Pancreas (tissue), 10 donors: ENCODE data around the gene IFI30. TPM values are rescaled to one million over a fixed set of nuclear protein-coding genes. Genes with fewer than 3 reads are reported as not detected.
A peak's percentile ranks its signal among the peaks of the same experiment; 100 is the strongest.

Experiments used
- ATAC-seq, 4 donors: fragments of 200-7000 bp; cut with Tn5 transposase; one replicate each; pipeline versions ENCODE4 v1.8.0 to v1.9.1; 2020; ENCODE audit warnings: mild to moderate bottlenecking in 4 of 4, moderate library complexity in 4 of 4
- DNase-seq, 6 donors: peaks; one replicate each; pipeline ENCODE4 v3.0.0-alpha.2; 2020
- FAIRE-seq: peaks from 2 replicates; lab custom pipeline; 2012; peaks lifted over from hg19 to GRCh38; lab: Jason Lieb, UNC
- H3K27ac ChIP-seq, 4 donors: fragments of 200-600 bp; sonication (generic); 1 replicate in 3 of 4; 2 replicates in 1 of 4; pipeline versions ENCODE4 v1.5.0 to v1.8.0; 2020
- H3K27me3 ChIP-seq, 4 donors: fragments of 200-600 bp; one replicate each; pipeline ENCODE4 v1.8.0; 2021
- H3K36me3 ChIP-seq, 3 donors: fragments of 200-600 bp; sonication (generic) in 1 of 3; one replicate each; pipeline versions ENCODE4 v1.5.0 to v1.8.0; 2020 to 2021
- H3K4me1 ChIP-seq, 3 donors: fragments of 200-600 bp; one replicate each; pipeline ENCODE4 v1.8.0; 2021
- H3K4me3 ChIP-seq, 4 donors: fragments of 200-600 bp; sonication (generic) in 2 of 4; one replicate each; pipeline versions ENCODE4 v1.5.0 to v1.8.0; 2020 to 2021
- H3K9me3 ChIP-seq, 4 donors: fragments of 200-600 bp; one replicate each; pipeline ENCODE4 v1.8.0; 2021
- WGBS, 2 donors: extraction: QIAGEN DNeasy Blood & Tissue Kit; methylation state at CpG; one replicate each; pipeline ENCODE4 v1.1.7; 2013; 5-methylcytosine and 5-hydroxymethylcytosine counted together
- intact Hi-C, 3 donors: fragments of 100-400 bp; cut with DNase I; formaldehyde crosslinking; loops; one replicate each; pipeline versions ENCODE4 v1.11.1 to v1.14.2; 2022
- polyA plus RNA-seq, 2 donors: library from polyadenylated mRNA; stranded (reverse); fragments of 200-250 nt; gene quantifications; one replicate each; pipeline ENCODE4 v1.2.3, GENCODE V29; 2013
- total RNA-seq, 6 donors: library from RNA; stranded (reverse); fragmentation: NEBNext Ultra II Directional in 4 of 6; extraction: Animal tissue kit (Norgen Biotek cat#: 25700) in 4 of 6; gene quantifications; one replicate each; pipeline versions ENCODE4 v1.2.1 to v1.2.4, GENCODE V29; 2021 to 2023
- TF ChIP-seq, protein P1 (sequence below), 4 donors: fragments of 200-600 bp; sonication (generic) in 3 of 4; IDR thresholded peaks; one replicate each; pipeline versions ENCODE4 v1.5.0 to v1.8.0; 2021; ENCODE audit warnings: antibody characterized with exemption in 4 of 4
- donor health status: healthy with polysubstance abuse.
- donor health status: DM: no; HTN: no; CAD: no; lungs with moderate emphysema.
- donor health status: DM: no; HTN: no; CAD: no.
- donor health status: control.
- donor health status: control.
- donor health status: Bipolar disorder and iron deficiency.
- donor health status: DM: yes; HTN: yes; CAD: no.
- donor health status: DM: no; HTN: no; CAD: no.
- donor health status: DM: no; HTN: no; CAD: no.
- donor health status: DM: yes; HTN: yes; CAD: no.

Gene IFI30
- total and polyA plus RNA-seq, 8 donors: 12.2 to 108 (median 21.8) TPM

DNA sequence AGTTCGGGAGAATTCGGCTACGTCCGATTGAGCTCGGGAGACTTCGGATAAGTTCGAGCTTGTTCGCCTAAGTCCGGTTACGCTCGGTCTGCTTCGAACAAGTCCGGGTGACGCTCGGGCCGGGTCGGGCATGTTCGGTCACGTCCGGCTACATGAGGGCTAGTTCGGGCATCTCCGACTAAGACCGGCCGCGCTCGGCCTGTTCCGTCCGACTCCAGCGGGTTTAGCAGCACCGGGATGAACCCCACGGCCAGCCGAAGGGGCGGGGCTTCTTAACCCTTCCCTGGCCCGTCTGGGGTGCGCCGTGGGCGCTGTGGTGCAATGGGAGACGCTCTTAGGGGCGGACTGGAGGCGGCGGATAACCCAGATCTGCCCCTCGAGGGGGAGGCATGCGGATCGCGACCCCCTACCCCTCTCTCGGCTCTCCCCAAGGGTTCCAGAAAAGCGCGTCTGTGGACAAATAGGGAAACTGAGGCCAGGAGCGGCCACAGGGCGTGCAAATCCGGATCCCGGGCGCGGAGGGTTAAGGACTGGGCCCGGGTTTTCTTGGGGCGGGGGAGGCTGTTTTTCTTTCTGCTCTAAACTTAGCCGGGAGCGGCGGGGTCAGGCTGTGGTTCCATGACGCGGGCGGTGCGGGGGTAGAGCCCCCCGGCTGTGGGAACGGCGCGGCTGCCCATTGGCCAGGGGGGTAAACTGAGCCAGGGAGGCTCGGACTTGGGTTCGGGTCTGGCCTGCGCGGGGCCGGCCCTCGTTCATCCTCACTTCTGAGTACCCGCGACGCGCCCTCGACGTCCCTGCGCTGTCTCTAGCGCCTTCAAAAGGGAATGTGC is 51.1 kb downstream of the IFI30 start:
- Histone ChIP-seq H3K36me3 (no peaks in the 10 kb centered on the region), H3K27ac (no peak overlapping the region), H3K4me3 (peak overlapping the region in 3 of 4 donors; percentile 26 to 43 (median 29)), H3K4me1 (peaks cover 0 to 4% (median 4%) of the 10 kb centered on the region in 3 donors), H3K27me3 (no peaks in the 10 kb centered on the region), H3K9me3 (no peaks in the 10 kb centered on the region)
- intact Hi-C loops: no loop called here
- peak; percentile 99 for ATAC-seq
- TF ChIP-seq, protein P1, sequence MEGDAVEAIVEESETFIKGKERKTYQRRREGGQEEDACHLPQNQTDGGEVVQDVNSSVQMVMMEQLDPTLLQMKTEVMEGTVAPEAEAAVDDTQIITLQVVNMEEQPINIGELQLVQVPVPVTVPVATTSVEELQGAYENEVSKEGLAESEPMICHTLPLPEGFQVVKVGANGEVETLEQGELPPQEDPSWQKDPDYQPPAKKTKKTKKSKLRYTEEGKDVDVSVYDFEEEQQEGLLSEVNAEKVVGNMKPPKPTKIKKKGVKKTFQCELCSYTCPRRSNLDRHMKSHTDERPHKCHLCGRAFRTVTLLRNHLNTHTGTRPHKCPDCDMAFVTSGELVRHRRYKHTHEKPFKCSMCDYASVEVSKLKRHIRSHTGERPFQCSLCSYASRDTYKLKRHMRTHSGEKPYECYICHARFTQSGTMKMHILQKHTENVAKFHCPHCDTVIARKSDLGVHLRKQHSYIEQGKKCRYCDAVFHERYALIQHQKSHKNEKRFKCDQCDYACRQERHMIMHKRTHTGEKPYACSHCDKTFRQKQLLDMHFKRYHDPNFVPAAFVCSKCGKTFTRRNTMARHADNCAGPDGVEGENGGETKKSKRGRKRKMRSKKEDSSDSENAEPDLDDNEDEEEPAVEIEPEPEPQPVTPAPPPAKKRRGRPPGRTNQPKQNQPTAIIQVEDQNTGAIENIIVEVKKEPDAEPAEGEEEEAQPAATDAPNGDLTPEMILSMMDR (IDR thresholded peaks at IDR 0.05): no peak
- peak; percentile 94 to 100 (median 98) for DNase-seq
- 1 to 2% methylated on average over 81 of the region's 81 CpGs for WGBS, 2 donors
- peak; percentile 91 for FAIRE-seq

DNA sequence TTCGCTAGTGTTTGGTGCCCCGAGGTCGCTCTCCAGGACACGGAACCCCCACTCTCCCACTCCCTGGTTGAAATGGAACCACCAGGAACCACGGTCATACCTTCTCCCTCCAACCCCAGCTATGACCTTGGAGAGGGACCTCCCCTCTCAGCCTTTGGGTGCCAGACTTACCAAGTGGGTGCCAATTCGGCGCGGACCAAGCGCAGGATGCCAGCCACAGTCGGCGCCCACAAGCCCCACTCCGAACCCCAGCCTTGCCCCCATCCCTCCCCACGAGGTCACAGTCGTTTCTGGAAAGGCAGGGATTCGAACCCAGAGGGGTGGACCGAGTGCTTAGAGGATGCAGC is 51.7 kb downstream of the IFI30 start:
- ATAC-seq (no peak), DNase-seq (peak in 1 of 6 donors; percentile 70), FAIRE-seq (no peak)
- whole genome bisulfite sequencing, 2 donors: 12 to 17% methylated on average over 16 of the region's 16 CpGs
- Histone ChIP-seq H3K27ac (no peak overlapping the region), H3K4me1 (peaks cover 0 to 4% (median 4%) of the 10 kb centered on the region in 3 donors), H3K9me3 (no peaks in the 10 kb centered on the region), H3K36me3 (no peaks in the 10 kb centered on the region), H3K27me3 (no peaks in the 10 kb centered on the region), H3K4me3 (no peak overlapping the region)
- TF ChIP-seq, protein P1 (IDR thresholded peaks at IDR 0.05): no peak
- intact Hi-C loops: no loop called here

DNA sequence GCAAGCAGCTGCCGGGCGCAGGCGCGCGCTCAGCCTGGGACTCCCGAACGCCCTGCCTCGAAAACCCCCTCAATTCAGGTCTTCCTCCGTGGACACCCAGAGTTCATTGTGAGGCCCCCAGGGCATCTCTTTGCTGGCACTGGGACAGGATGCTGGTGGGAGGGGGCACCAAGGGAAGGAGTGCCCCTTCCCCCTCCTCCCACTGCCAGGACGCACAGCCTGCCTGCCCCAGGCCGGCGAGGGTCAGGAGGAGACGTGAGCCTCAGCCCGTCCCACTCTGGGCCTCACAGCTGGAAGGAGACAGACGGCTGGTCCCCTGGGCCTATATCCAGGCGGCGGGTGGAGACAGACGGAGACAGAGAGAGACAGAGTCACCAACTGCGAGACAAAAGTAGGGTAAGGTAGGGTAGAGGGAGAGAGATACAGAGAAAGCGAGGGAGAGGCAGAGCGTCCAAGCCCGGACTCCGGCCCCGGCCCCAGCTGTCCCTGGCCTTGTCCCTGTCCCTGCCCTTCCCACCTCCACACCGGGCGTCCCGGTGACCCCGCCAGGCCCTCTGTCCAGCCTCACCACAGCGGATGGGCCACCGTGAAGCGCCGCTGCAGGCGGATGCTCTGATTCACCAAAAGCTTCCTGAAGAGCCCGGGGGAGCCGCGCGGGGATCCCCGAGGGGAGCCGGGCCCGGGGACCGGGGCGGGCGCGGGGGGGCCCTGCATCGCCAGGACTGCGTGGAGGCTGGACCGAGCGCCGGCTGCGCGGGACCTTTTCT is 52.3 kb downstream of the IFI30 start, which contains the start of gene PDE4C:
TSS of gene PDE4C (minus strand) at position 737 of the 767 bp plus-strand sequence. CDS start at position 714, 23 bp downstream.
- Histone ChIP-seq H3K36me3 (no peaks in the 10 kb centered on the region), H3K4me3 (no peak within 1 kb of the TSS), H3K9me3 (no peaks in the 10 kb centered on the region), H3K27ac (peak within 1 kb of the TSS in 1 of 4 donors; percentile 12), H3K4me1 (peaks cover 0 to 4% (median 4%) of the 10 kb centered on the region in 3 donors), H3K27me3 (no peaks in the 10 kb centered on the region)
- TF ChIP-seq, protein P1 (IDR thresholded peaks at IDR 0.05): no peak
- ATAC-seq: no peak
- 8 to 10% methylated on average over 37 to 51 of the region's 51 CpGs for WGBS, 2 donors
- DNase-seq: peak in 1 of 6 donors; percentile 78
- FAIRE-seq: no peak
- intact Hi-C loops: no loop called here

DNA sequence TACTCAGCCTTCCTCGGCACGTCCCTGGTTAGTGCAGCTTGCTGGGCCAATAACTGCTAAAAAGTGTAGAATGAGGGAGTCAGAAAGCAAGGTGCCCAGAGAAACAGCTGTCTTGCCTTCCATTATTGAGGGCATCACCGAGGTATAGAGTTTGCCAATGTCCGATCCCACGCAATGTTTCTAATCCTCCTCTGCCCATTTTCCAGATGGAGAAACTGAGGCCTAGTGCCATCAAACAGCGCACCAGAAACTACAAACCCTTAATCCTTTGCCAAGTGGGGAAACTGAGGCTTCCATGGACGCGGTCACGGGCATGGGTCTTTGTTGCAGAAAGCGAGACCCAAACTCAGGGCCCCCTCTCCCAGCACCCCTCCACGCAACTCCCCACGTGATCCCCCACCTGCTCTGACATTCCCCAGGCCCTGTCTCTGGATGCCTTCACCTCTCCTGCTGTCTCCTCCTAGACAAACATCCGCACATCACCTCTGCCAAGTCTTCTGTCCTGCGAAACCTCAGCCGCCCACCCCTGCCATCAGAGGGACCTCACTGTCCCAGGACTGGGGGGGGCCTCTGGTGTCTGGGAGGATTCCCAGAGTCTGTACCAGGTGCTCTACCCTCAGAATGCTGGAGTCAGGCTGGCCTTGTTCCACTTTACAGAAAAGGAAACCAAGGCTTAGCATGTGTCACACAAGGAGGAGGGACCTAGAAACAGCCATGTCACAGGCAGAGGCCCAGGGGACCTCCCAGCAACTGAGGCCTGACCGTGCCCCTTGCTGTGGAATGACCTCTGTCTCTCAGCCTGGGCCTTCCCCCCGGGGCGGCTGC is 53.6 kb downstream of the IFI30 start:
- 77 to 83% methylated on average over 18 of the region's 18 CpGs for WGBS, 2 donors

More for the DNA sequence above, 53.6 kb downstream of the IFI30 start:
- TF ChIP-seq, protein P1 (IDR thresholded peaks at IDR 0.05): no peak
- FAIRE-seq (no peak), ATAC-seq (no peak), DNase-seq (no peak)
- no peak overlapping the region for H3K4me3 ChIP-seq
- intact Hi-C loops: no loop called here
- peaks cover 0 to 4% (median 4%) of the 10 kb centered on the region in 3 donors for H3K4me1 ChIP-seq
- H3K36me3 ChIP-seq: no peaks in the 10 kb centered on the region
- H3K27ac ChIP-seq: no peak overlapping the region
- no peaks in the 10 kb centered on the region for H3K9me3 ChIP-seq
- H3K27me3 ChIP-seq: no peaks in the 10 kb centered on the region

Other genes starting within 250 kb of the IFI30 start
- 10 to 100 TPM; 15.0 to 35.5 (median 28.9) TPM for gene CCDC124, start 240.8 kb upstream of the IFI30 start, total RNA-seq
- gene CCDC124, start 240.8 kb upstream of the IFI30 start, polyA plus RNA-seq: 10 to 100 TPM; 62.0 to 71.8 TPM
- under 1 TPM in 1 of 6 donors, not detected in 5; 0.19 TPM for gene KCNN1, start 206.7 kb upstream of the IFI30 start, total RNA-seq
- gene KCNN1, start 206.7 kb upstream of the IFI30 start, polyA plus RNA-seq: under 1 TPM; 0.08 to 0.33 TPM
- gene ARRDC2, start 165.6 kb upstream of the IFI30 start, total RNA-seq: 10 to 100 TPM in 1 of 6 donors, 1 to 10 TPM in 5; 3.8 to 22.0 (median 8.1) TPM
- 10 to 100 TPM; 32.3 to 34.8 TPM for gene ARRDC2, start 165.6 kb upstream of the IFI30 start, polyA plus RNA-seq
- 1 to 10 TPM in 1 of 6 donors, under 1 TPM in 5; 0.19 to 1.1 (median 0.53) TPM for gene IL12RB1, start 86.9 kb upstream of the IFI30 start, total RNA-seq
- gene IL12RB1, start 86.9 kb upstream of the IFI30 start, polyA plus RNA-seq: under 1 TPM; 0.15 to 0.40 TPM
- gene MAST3, start 76.0 kb upstream of the IFI30 start, total RNA-seq: 10 to 100 TPM; 19.7 to 27.5 (median 24.2) TPM
- gene MAST3, start 76.0 kb upstream of the IFI30 start, polyA plus RNA-seq: 10 to 100 TPM; 13.7 to 24.7 TPM
- gene PIK3R2, start 20.6 kb upstream of the IFI30 start, total RNA-seq: 10 to 100 TPM; 11.6 to 21.2 (median 12.2) TPM
- 1 to 10 TPM; 4.3 to 6.5 TPM for gene PIK3R2, start 20.6 kb upstream of the IFI30 start, polyA plus RNA-seq
- 1 to 10 TPM; 2.8 to 6.2 (median 4.0) TPM for gene MPV17L2, start 19.4 kb downstream of the IFI30 start, total RNA-seq
- 10 to 100 TPM in 1 of 2 donors, 1 to 10 TPM in 1; 9.9 to 10.4 TPM for gene MPV17L2, start 19.4 kb downstream of the IFI30 start, polyA plus RNA-seq
- 1 to 10 TPM in 5 of 6 donors, under 1 TPM in 1; 0.79 to 2.6 (median 1.6) TPM for gene RAB3A, start 30.2 kb downstream of the IFI30 start, total RNA-seq
- 1 to 10 TPM; 2.3 to 4.4 TPM for gene RAB3A, start 30.2 kb downstream of the IFI30 start, polyA plus RNA-seq
- under 1 TPM in 5 of 6 donors, not detected in 1; 0.12 to 0.59 (median 0.37) TPM for gene PDE4C, start 52.6 kb downstream of the IFI30 start, total RNA-seq
- 1 to 10 TPM in 1 of 2 donors, under 1 TPM in 1; 0.16 to 1.3 TPM for gene PDE4C, start 52.6 kb downstream of the IFI30 start, polyA plus RNA-seq
- gene IQCN, start 100.6 kb downstream of the IFI30 start, total RNA-seq: 1 to 10 TPM; 1.0 to 5.6 (median 1.6) TPM
- 10 to 100 TPM; 14.7 to 25.3 TPM for gene IQCN, start 100.6 kb downstream of the IFI30 start, polyA plus RNA-seq
- 100 to 1,000 TPM in 5 of 6 donors, 10 to 100 TPM in 1; 86.8 to 181 (median 137) TPM for gene JUND, start 107.8 kb downstream of the IFI30 start, total RNA-seq
- 100 to 1,000 TPM; 111 to 128 TPM for gene JUND, start 107.8 kb downstream of the IFI30 start, polyA plus RNA-seq
- 10 to 100 TPM; 16.5 to 39.0 (median 33.4) TPM for gene LSM4, start 149.3 kb downstream of the IFI30 start, total RNA-seq
- gene LSM4, start 149.3 kb downstream of the IFI30 start, polyA plus RNA-seq: 10 to 100 TPM; 65.9 to 67.9 TPM
- 10 to 100 TPM; 32.9 to 44.4 (median 37.1) TPM for gene PGPEP1, start 166.8 kb downstream of the IFI30 start, total RNA-seq
- gene PGPEP1, start 166.8 kb downstream of the IFI30 start, polyA plus RNA-seq: 10 to 100 TPM; 10.4 to 20.7 TPM
- gene GDF15, start 212.3 kb downstream of the IFI30 start, total RNA-seq: 100 to 1,000 TPM in 2 of 6 donors, 10 to 100 TPM in 4; 33.3 to 277 (median 43.5) TPM
- gene GDF15, start 212.3 kb downstream of the IFI30 start, polyA plus RNA-seq: 10 to 100 TPM; 28.1 to 57.7 TPM
- gene LRRC25, start 223.8 kb downstream of the IFI30 start, total RNA-seq: 1 to 10 TPM in 3 of 6 donors, under 1 TPM in 3; 0.14 to 6.1 (median 1.2) TPM
- 1 to 10 TPM in 1 of 2 donors, under 1 TPM in 1; 0.85 to 1.0 TPM for gene LRRC25, start 223.8 kb downstream of the IFI30 start, polyA plus RNA-seq
- gene SSBP4, start 245.6 kb downstream of the IFI30 start, total RNA-seq: 10 to 100 TPM; 20.5 to 33.8 (median 23.7) TPM
- gene SSBP4, start 245.6 kb downstream of the IFI30 start, polyA plus RNA-seq: 100 to 1,000 TPM in 1 of 2 donors, 10 to 100 TPM in 1; 77.5 to 116 TPM